Upper lobe of right lung (tissue), 1 donor: Measurements from ENCODE around the gene GPR75. TPM values are rescaled to one million over a fixed set of nuclear protein-coding genes. Genes with fewer than 3 reads are reported as not detected.
"Not testable (repeated sequence)": the region's sequence is repeated elsewhere in the genome, so short reads cannot be mapped to it uniquely, and the experiment has no call there.

ENCODE experiments used
- ATAC-seq: fragments of 200-7000 bp; cut with Tn5 transposase; one replicate; pipeline ENCODE4 v1.9.1; 2020; ENCODE audit warnings: mild to moderate bottlenecking, moderate library complexity
- DNase-seq: peaks from one replicate; pipeline ENCODE4 v3.0.0-alpha.2; 2020
- H3K27ac ChIP-seq: fragments of 200-600 bp; one replicate; pipeline ENCODE4 v1.8.0; 2022
- H3K27me3 ChIP-seq: fragments of 200-600 bp; one replicate; pipeline ENCODE4 v1.8.0; 2022; ENCODE audit warnings: mild to moderate bottlenecking
- H3K36me3 ChIP-seq: fragments of 200-600 bp; one replicate; pipeline ENCODE4 v1.8.0; 2022
- H3K4me1 ChIP-seq: fragments of 200-600 bp; one replicate; pipeline ENCODE4 v1.8.0; 2022
- H3K4me3 ChIP-seq: fragments of 200-600 bp; one replicate; pipeline ENCODE4 v1.8.0; 2022; ENCODE audit warnings: mild to moderate bottlenecking
- H3K9me3 ChIP-seq: fragments of 200-600 bp; one replicate; pipeline ENCODE4 v1.8.0; 2022
- intact Hi-C: fragments of 100-400 bp; cut with DNase I; formaldehyde crosslinking; loops from one replicate; pipeline ENCODE4 v1.11.0; 2022
- total RNA-seq: library from RNA; stranded (reverse); fragmentation: NEBNext Ultra II Directional; extraction: Animal tissue kit (Norgen Biotek cat#: 25700); gene quantifications from one replicate; pipeline ENCODE4 v1.2.1, GENCODE V29; 2021
- TF ChIP-seq, protein P1 (sequence below): fragments of 200-600 bp; IDR thresholded peaks from one replicate; pipeline ENCODE4 v1.8.0; 2022; ENCODE audit warnings: antibody characterized with exemption
- donor health status: DM: no; HTN: yes; CAD: no; lungs with severe emphysema.

The GPR75 gene
- total RNA-seq, 1 donor from 2014 or later = 2.5 TPM

DNA sequence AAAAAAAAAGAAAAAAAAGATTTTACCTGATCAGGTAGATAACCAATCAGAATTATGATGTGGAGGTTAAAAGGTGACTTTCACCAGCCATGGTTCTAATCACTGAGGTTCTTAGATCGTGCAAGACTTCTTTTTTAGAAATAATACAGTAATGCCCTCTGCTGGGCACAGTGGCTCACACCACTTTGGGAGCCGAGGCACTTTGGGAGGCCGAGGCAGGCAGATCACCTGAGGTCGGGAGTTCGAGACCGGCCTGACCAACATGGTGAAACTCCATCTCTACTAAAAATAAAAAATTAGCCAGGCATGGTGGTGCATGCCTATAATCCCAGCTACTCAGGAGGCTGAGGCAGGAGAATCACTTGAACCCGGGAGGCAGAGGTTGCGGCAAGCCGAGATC is 36.1 kb downstream of the GPR75 start:
- peak; percentile 56 for ATAC-seq
- H3K9me3 ChIP-seq, H3K4me3 ChIP-seq: not testable (repeated sequence)

DNA sequence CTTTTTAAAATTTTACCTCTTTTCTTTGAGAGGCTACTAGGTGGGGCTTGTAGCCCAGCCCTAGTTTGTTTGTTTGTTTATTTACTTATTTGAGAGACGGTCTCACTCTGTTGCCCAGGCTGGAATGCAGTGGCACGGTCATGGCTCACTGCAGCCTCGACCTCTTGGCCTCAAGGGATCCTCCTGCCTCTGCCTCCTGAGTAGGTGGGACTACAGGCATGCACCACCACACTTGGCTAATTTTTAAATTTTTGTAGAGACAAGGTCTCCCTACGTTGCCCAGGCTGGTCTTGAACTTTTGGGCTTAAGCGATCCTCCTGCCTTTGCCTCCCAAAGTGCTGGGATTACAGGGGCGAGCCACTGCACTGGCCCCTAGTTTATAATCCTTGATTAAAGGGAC is 38.0 kb downstream of the GPR75 start:
- TF ChIP-seq, protein P1, sequence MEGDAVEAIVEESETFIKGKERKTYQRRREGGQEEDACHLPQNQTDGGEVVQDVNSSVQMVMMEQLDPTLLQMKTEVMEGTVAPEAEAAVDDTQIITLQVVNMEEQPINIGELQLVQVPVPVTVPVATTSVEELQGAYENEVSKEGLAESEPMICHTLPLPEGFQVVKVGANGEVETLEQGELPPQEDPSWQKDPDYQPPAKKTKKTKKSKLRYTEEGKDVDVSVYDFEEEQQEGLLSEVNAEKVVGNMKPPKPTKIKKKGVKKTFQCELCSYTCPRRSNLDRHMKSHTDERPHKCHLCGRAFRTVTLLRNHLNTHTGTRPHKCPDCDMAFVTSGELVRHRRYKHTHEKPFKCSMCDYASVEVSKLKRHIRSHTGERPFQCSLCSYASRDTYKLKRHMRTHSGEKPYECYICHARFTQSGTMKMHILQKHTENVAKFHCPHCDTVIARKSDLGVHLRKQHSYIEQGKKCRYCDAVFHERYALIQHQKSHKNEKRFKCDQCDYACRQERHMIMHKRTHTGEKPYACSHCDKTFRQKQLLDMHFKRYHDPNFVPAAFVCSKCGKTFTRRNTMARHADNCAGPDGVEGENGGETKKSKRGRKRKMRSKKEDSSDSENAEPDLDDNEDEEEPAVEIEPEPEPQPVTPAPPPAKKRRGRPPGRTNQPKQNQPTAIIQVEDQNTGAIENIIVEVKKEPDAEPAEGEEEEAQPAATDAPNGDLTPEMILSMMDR = no peak
- H3K9me3 ChIP-seq = no peaks in the 10 kb centered on the region
- DNase-seq (no peak), ATAC-seq (no peak)
- H3K27ac ChIP-seq = no peak overlapping the region
- H3K4me1 ChIP-seq = no peaks in the 10 kb centered on the region
- H3K36me3 ChIP-seq = peaks cover 32% of the 10 kb centered on the region
- intact Hi-C loops = no loop called here
- H3K4me3 ChIP-seq = no peak overlapping the region
- H3K27me3 ChIP-seq = no peaks in the 10 kb centered on the region

More for the DNA sequence above, 36.1 kb downstream of the GPR75 start:
- DNase-seq, intact Hi-C loops, H3K27ac ChIP-seq, H3K27me3 ChIP-seq: not testable (repeated sequence)
- TF ChIP-seq, protein P1 = peak; percentile 26
- Histone ChIP-seq H3K36me3 (peaks cover 14% of the 10 kb centered on the region), H3K4me1 (peaks cover 11% of the 10 kb centered on the region)

DNA sequence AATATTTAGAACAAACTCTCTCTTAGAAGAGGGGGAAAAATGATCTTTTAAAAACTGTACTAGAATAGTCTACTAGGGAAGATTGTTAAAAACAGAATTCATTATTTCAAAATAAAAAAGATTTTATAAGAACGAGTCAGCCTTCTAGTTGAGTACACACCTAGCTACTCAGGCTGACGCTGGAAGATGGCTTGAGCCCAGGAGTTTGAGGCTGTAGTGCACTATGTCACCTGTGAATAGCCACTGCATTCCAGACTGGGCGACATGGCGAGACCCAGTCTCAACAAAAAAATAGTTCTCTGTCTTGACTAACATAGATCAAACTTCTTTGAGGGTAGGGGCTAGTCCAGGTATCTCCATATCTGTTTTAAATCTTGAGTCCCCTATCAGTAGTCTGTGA is 39.1 kb downstream of the GPR75 start:
- DNase-seq (no peak), ATAC-seq (no peak)
- H3K4me1 ChIP-seq = no peaks in the 10 kb centered on the region
- intact Hi-C loops = no loop called here
- no peaks in the 10 kb centered on the region for H3K9me3 ChIP-seq
- TF ChIP-seq, protein P1 = no peak
- no peaks in the 10 kb centered on the region for H3K27me3 ChIP-seq
- H3K27ac ChIP-seq = no peak overlapping the region
- no peak overlapping the region for H3K4me3 ChIP-seq
- H3K36me3 ChIP-seq = peaks cover 43% of the 10 kb centered on the region

DNA sequence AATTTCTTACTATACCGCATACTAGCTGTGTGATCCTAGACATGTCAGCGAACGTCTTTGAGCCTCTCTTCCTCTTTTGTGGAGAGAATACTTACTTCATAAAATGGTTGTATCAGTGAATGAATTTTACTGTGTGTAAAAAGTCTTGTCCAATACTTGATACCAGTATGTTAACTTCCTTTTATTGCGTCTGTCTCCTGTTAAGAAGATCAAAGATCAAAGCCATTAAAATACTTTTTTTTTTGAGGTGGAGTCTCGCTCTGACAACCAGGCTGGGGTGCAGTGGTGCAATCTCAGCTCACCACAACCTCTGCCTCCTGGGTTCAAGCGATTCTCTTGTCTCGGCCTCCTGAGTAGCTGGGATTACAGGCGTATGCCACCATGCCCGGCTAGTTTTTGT is 39.7 kb downstream of the GPR75 start:
- TF ChIP-seq, protein P1 = no peak
- Histone ChIP-seq H3K27me3 (no peaks in the 10 kb centered on the region), H3K27ac (no peak overlapping the region), H3K4me3 (no peak overlapping the region), H3K9me3 (no peaks in the 10 kb centered on the region), H3K36me3 (peaks cover 50% of the 10 kb centered on the region), H3K4me1 (no peaks in the 10 kb centered on the region)
- ATAC-seq = no peak
- DNase-seq = no peak
- intact Hi-C loops = no loop called here

DNA sequence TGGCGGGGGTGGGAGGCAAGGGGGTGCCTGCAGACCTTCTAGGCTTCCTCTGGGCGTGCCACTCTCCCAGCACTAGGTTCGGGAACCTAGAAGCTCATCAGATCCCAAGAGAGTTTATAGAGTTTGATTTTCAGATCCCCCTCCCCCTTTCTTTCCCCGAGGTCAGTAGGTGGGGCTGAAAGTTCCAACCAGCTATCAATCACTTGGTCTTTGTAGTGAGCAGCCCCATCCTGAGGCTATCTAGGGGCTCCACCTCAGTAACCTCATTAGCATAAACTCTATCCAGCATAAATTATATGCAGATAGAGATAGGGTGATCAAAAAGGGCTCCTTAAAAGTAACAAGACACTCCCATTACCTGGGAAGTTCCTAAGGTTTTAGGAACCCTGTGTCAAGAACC is 40.1 kb downstream of the GPR75 start:
- intact Hi-C loops = no loop called here
- ATAC-seq = no peak
- Histone ChIP-seq H3K9me3 (no peaks in the 10 kb centered on the region), H3K36me3 (peaks cover 54% of the 10 kb centered on the region), H3K27me3 (no peaks in the 10 kb centered on the region), H3K4me3 (no peak overlapping the region), H3K4me1 (no peaks in the 10 kb centered on the region), H3K27ac (no peak overlapping the region)
- TF ChIP-seq, protein P1 = no peak
- DNase-seq = no peak

DNA sequence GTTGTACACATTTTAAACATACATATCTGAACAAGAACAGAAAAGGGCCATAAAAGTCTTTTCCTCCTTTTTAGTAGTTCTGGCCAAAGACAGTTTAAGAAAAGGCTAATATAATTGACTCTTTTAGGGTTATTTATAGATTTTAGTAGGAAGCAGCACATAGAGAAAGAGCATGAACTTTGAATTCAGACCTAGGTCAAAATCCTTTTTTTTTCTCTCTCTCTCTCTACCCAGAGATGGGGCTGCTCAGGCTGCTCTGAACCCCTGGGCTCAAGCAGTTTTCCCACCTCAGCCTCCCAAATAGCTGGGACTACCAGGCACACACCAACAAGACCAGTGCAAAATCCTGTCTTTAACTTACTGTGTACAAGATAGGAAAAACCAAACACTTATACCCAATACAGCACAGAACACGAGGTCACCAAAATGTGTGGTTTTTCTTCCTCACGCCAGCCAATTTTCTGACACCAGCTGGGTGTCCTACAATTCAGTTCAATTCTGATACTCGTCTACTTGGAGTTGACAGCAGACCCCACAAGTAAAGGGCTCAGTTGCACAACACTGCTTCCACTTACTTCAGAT is 40.8 kb downstream of the GPR75 start:
- H3K27me3 ChIP-seq = no peaks in the 10 kb centered on the region
- no peak overlapping the region for H3K4me3 ChIP-seq
- intact Hi-C loops = no loop called here
- no peak overlapping the region for H3K27ac ChIP-seq
- H3K36me3 ChIP-seq = peaks cover 61% of the 10 kb centered on the region
- no peak for ATAC-seq
- H3K4me1 ChIP-seq = no peaks in the 10 kb centered on the region
- H3K9me3 ChIP-seq = no peaks in the 10 kb centered on the region
- TF ChIP-seq, protein P1 = no peak
- no peak for DNase-seq
